HG03045 (cell line): ENCODE data around the gene DNAAF8.
"Not testable (repeated sequence)": the region's sequence is repeated elsewhere in the genome, so short reads cannot be mapped to it uniquely, and the experiment has no call there.

Experiments
- ATAC-seq: cut with Tn5 transposase; IDR thresholded peaks from one replicate; pipeline ENCODE4 v1.9.1; 2021; ENCODE audit warnings: mild to moderate bottlenecking, moderate library complexity; ENCODE audit not compliant: unreplicated experiment

The DNAAF8 gene

GRCh38 chr16:4714996-4715395, 19.3 kb upstream of the DNAAF8 start:
- ATAC-seq = no peak

- ATAC-seq = no peak
These were observed 15.9 kb upstream of the DNAAF8 start for GRCh38 chr16:4718466-4718865.

- no peak for ATAC-seq
These were observed 11.1 kb upstream of the DNAAF8 start for GRCh38 chr16:4723071-4723767.

- no peak for ATAC-seq
These were observed 9.6 kb upstream of the DNAAF8 start for GRCh38 chr16:4724661-4725270.

- no peak for ATAC-seq
These were observed 7.7 kb upstream of the DNAAF8 start for GRCh38 chr16:4726616-4727015.

- no peak for ATAC-seq
These were observed 5.7 kb upstream of the DNAAF8 start for GRCh38 chr16:4728676-4729075.

- no peak for ATAC-seq
These were observed 4.5 kb upstream of the DNAAF8 start for GRCh38 chr16:4729876-4730275.

GRCh38 chr16:4733211-4733742, 1.1 kb upstream of the DNAAF8 start:
- ATAC-seq = no peak

- no peak for ATAC-seq
These were observed 632 bp upstream of the DNAAF8 start for GRCh38 chr16:4733747-4734062.

- ATAC-seq = peak; percentile 61
These were observed 596 bp downstream of the DNAAF8 start for GRCh38 chr16:4734730-4735535.

- ATAC-seq = no peak
These were observed 2.2 kb downstream of the DNAAF8 start for GRCh38 chr16:4736546-4736945.

GRCh38 chr16:4737545-4737944, 3.2 kb downstream of the DNAAF8 start:
- no peak for ATAC-seq

GRCh38 chr16:4738370-4738769, 4.0 kb downstream of the DNAAF8 start:
- not testable (repeated sequence) for ATAC-seq

GRCh38 chr16:4743226-4743878, 9.0 kb downstream of the DNAAF8 start:
- ATAC-seq = no peak

GRCh38 chr16:4744555-4745273, 10.4 kb downstream of the DNAAF8 start:
- no peak for ATAC-seq

GRCh38 chr16:4745274-4745569, 10.9 kb downstream of the DNAAF8 start:
- no peak for ATAC-seq

- no peak for ATAC-seq
These were observed 11.9 kb downstream of the DNAAF8 start for GRCh38 chr16:4746215-4746614.

- no peak for ATAC-seq
These were observed 12.7 kb downstream of the DNAAF8 start for GRCh38 chr16:4746991-4747574.

- ATAC-seq = no peak
These were observed 13.8 kb downstream of the DNAAF8 start for GRCh38 chr16:4747906-4748681.
